ENCODE measurements around the gene RAB31. TPM values are rescaled to one million over a fixed set of nuclear protein-coding genes. Genes with fewer than 3 reads are reported as not detected.

Gene RAB31
- total and polyA plus RNA-seq, 2 donors from 2014 or later: 17.3 to 77.1 TPM

GRCh38 chr18:9737006-9737405, 28.9 kb downstream of the RAB31 start:
- H3K4me1 ChIP-seq (ENCODE audit: control insufficient read depth in 2 of 3, insufficient read depth in 2 of 3, low read depth in 1 of 3, low read length in 3 of 3): peaks cover 0 to 6% (median 0%) of the 10 kb centered on the region in 3 donors
- FAIRE-seq: no peak

DNA sequence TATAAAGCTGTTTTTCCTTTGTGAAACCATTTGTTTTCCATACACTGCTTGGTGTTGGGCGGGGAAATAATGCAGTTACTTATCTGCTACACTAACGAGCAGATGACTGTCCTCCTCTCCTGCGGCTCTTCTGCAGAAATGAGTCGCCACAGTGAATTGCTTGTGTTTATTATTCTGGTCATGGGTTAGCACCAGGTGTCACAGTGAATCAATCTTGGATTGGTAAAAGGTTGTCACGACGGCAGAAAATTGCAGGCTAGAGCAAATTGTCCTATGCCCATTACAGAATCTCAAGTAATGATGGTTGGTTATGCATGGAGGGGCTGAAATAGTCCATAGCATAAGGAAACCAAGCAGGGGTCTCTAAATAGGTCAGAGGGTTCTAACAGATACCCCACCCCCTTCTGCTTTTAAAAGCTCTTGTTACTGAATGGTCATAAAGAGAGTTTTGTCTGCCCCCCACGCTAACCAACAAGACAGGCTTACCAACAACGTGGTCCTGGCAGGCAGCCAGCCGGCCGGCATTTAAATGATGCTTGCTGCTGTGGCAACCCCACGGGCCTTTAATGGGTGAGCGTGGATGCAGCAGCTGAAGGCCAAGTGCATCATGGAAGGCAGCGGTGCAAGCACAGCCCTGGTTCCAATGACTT, 29.5 kb downstream of the RAB31 start:
- intact Hi-C loops (cut with DNase I): no loop called here
- H3K36me3 ChIP-seq (ENCODE audit: control insufficient read depth in 2 of 3, insufficient read depth in 3 of 3, low read length in 3 of 3): peaks cover 0 to under 1% (median 0%) of the 10 kb centered on the region in 3 donors
- no peak overlapping the region for H3K9ac ChIP-seq (ENCODE audit: low read length in 3 of 3)
- H3K27me3 ChIP-seq (ENCODE audit: control insufficient read depth, insufficient read depth, low read length): no peaks in the 10 kb centered on the region
- peaks cover 0 to 10% (median 0%) of the 10 kb centered on the region in 3 donors for H3K4me1 ChIP-seq (ENCODE audit: control insufficient read depth in 2 of 3, insufficient read depth in 2 of 3, low read depth in 1 of 3, low read length in 3 of 3)
- no peak overlapping the region for H3K27ac ChIP-seq (ENCODE audit: low read depth in 2 of 2, low read length in 2 of 2)
- H3K9me3 ChIP-seq (ENCODE audit: control insufficient read depth in 2 of 3, insufficient read depth in 1 of 3, low read length in 3 of 3): no peaks in the 10 kb centered on the region
- TF ChIP-seq, protein P1, sequence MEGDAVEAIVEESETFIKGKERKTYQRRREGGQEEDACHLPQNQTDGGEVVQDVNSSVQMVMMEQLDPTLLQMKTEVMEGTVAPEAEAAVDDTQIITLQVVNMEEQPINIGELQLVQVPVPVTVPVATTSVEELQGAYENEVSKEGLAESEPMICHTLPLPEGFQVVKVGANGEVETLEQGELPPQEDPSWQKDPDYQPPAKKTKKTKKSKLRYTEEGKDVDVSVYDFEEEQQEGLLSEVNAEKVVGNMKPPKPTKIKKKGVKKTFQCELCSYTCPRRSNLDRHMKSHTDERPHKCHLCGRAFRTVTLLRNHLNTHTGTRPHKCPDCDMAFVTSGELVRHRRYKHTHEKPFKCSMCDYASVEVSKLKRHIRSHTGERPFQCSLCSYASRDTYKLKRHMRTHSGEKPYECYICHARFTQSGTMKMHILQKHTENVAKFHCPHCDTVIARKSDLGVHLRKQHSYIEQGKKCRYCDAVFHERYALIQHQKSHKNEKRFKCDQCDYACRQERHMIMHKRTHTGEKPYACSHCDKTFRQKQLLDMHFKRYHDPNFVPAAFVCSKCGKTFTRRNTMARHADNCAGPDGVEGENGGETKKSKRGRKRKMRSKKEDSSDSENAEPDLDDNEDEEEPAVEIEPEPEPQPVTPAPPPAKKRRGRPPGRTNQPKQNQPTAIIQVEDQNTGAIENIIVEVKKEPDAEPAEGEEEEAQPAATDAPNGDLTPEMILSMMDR (IDR thresholded peaks at IDR 0.05; ENCODE audit: borderline replicate concordance, extremely low read depth, insufficient read depth): no peak
- DNase-seq (peak; percentile 78 to 91 (median 88)), FAIRE-seq (no peak)
- no peak overlapping the region for H3K4me3 ChIP-seq (ENCODE audit: low read length in 3 of 3)

More at GRCh38 chr18:9737006-9737405, 28.9 kb downstream of the RAB31 start:
- Histone ChIP-seq H3K27ac (ENCODE audit: low read depth in 2 of 2, low read length in 2 of 2) (no peak overlapping the region), H3K36me3 (ENCODE audit: control insufficient read depth in 2 of 3, insufficient read depth in 3 of 3, low read length in 3 of 3) (peaks cover 0 to 7% (median 0%) of the 10 kb centered on the region in 3 donors), H3K27me3 (ENCODE audit: control insufficient read depth, insufficient read depth, low read length) (no peaks in the 10 kb centered on the region), H3K9ac (ENCODE audit: low read length in 3 of 3) (no peak overlapping the region), H3K9me3 (ENCODE audit: control insufficient read depth in 2 of 3, insufficient read depth in 1 of 3, low read length in 3 of 3) (no peaks in the 10 kb centered on the region), H3K4me3 (ENCODE audit: low read length in 3 of 3) (no peak overlapping the region)
- DNase-seq: peak in 2 of 5 donors; percentile 31 to 34
- TF ChIP-seq, protein P1 (IDR thresholded peaks at IDR 0.05; ENCODE audit: borderline replicate concordance, extremely low read depth, insufficient read depth): no peak
- intact Hi-C loops (cut with DNase I): no loop called here

GRCh38 chr18:9738266-9738969, 30.3 kb downstream of the RAB31 start:
- H3K9me3 ChIP-seq (ENCODE audit: control insufficient read depth in 2 of 3, insufficient read depth in 1 of 3, low read length in 3 of 3): no peaks in the 10 kb centered on the region
- DNase-seq (no peak), FAIRE-seq (no peak)
- H3K27me3 ChIP-seq (ENCODE audit: control insufficient read depth, insufficient read depth, low read length): no peaks in the 10 kb centered on the region
- H3K9ac ChIP-seq (ENCODE audit: low read length in 3 of 3): no peak overlapping the region
- H3K4me3 ChIP-seq (ENCODE audit: low read length in 3 of 3): no peak overlapping the region
- no peak overlapping the region for H3K27ac ChIP-seq (ENCODE audit: low read depth in 2 of 2, low read length in 2 of 2)
- peaks cover 2 to 14% (median 6%) of the 10 kb centered on the region in 3 donors for H3K4me1 ChIP-seq (ENCODE audit: control insufficient read depth in 2 of 3, insufficient read depth in 2 of 3, low read depth in 1 of 3, low read length in 3 of 3)
- no peaks in the 10 kb centered on the region for H3K36me3 ChIP-seq (ENCODE audit: control insufficient read depth in 2 of 3, insufficient read depth in 3 of 3, low read length in 3 of 3)
- intact Hi-C loops (cut with DNase I): no loop called here
- TF ChIP-seq, protein P1 (IDR thresholded peaks at IDR 0.05; ENCODE audit: borderline replicate concordance, extremely low read depth, insufficient read depth): no peak
